GM12874 (cell line): Measurements from ENCODE around the gene VPS13C.

Experiments
- CTCF ChIP-seq: IDR thresholded peaks from 2 replicates; pipeline ENCODE4 v1.5.1; 2011; ENCODE audit warnings: low read depth, mild to moderate bottlenecking, control low read depth, low read length, moderate library complexity; ENCODE audit not compliant: insufficient read depth

VPS13C gene

GRCh38 chr15:61893146-61893545 is 167.1 kb downstream of the VPS13C start:
- TF ChIP-seq CTCF, result no peak

GRCh38 chr15:61892140-61892539 is 168.1 kb downstream of the VPS13C start:
- TF ChIP-seq CTCF, result no peak

GRCh38 chr15:61890106-61890505 is 170.1 kb downstream of the VPS13C start:
- no peak for TF ChIP-seq CTCF

- no peak for TF ChIP-seq CTCF
Observed at GRCh38 chr15:61889706-61890105, 170.5 kb downstream of the VPS13C start.

GRCh38 chr15:61888074-61888780 is 172.0 kb downstream of the VPS13C start:
- TF ChIP-seq CTCF, result no peak

GRCh38 chr15:61880084-61880483 is 180.2 kb downstream of the VPS13C start:
- no peak for TF ChIP-seq CTCF

- no peak for TF ChIP-seq CTCF
Observed at GRCh38 chr15:61879219-61879618, 181.0 kb downstream of the VPS13C start.
